ENCODE data around the gene BBOX1. TPM values are rescaled to one million over a fixed set of nuclear protein-coding genes. Genes with fewer than 3 reads are reported as not detected.

BBOX1 gene
- total and polyA plus RNA-seq, 2 of the 4 experiments (the other 2 are of a cell fraction) = not detected

- Histone ChIP-seq H2BK5ac (ENCODE audit: low read depth, low read length, poor library complexity, severe bottlenecking) (no peak overlapping the region), H3K4me1 (ENCODE audit: control insufficient read depth, insufficient read depth, low read length) (no peaks in the 10 kb centered on the region; the same call in 1 of the 2 replicates), H4K8ac (ENCODE audit: low read depth in 2 of 2, low read length in 2 of 2) (no peak overlapping the region), H3K18ac (ENCODE audit: low read depth, low read length) (no peak overlapping the region), H3K9me1 (ENCODE audit: insufficient read depth, low read length) (no peaks in the 10 kb centered on the region), H2AK9ac (replicated peaks; ENCODE audit: low read depth, low read length, poor library complexity) (no peak overlapping the region), H4K20me1 (ENCODE audit: insufficient read depth, low read length) (no peaks in the 10 kb centered on the region), H2AK5ac (ENCODE audit: low read depth, low read length) (no peak overlapping the region), H4K5ac (ENCODE audit: low read depth, low read length) (no peak overlapping the region), H3K4me2 (ENCODE audit: low read depth, low read length) (no peak overlapping the region), H3K56ac (ENCODE audit: extremely low read depth, insufficient read depth, low read length) (no peak overlapping the region), H3K27me3 (ENCODE audit: control insufficient read depth, insufficient read depth, low read length) (peaks cover 21% of the 10 kb centered on the region), H2AFZ (replicated peaks; ENCODE audit: low read length, poor library complexity) (no peak overlapping the region), H3K4ac (ENCODE audit: low read depth, low read length) (no peak overlapping the region), H3K4me3 (ENCODE audit: insufficient read depth, low read depth, low read length) (no peak overlapping the region), H2BK15ac (ENCODE audit: low read depth, low read length) (no peak overlapping the region), H2BK120ac (ENCODE audit: low read depth, low read length) (no peak overlapping the region), H3K36me3 (ENCODE audit: control insufficient read depth, insufficient read depth, low read length) (no peaks in the 10 kb centered on the region), H4K91ac (ENCODE audit: insufficient read depth, low read depth, low read length) (no peak overlapping the region), H3K9ac (ENCODE audit: low read depth, low read length) (no peak overlapping the region), H3K23ac (ENCODE audit: low read depth, low read length) (no peak overlapping the region), H3K27ac (ENCODE audit: insufficient read depth, low read length) (no peak overlapping the region), H3K9me3 (ENCODE audit: control insufficient read depth, insufficient read depth, low read length) (no peaks in the 10 kb centered on the region), H2BK20ac (ENCODE audit: low read depth, low read length) (no peak overlapping the region), H3K14ac (replicated peaks; ENCODE audit: low read depth, low read length) (no peak overlapping the region), H3K79me1 (ENCODE audit: low read depth in 1 of 2, low read length in 2 of 2) (no peaks in the 10 kb centered on the region)
- intact Hi-C loops (cut with micrococcal nuclease) (no loop called here), dilution Hi-C loops (cut with HindIII; ENCODE audit: low sequenced_read_pairs, unreplicated experiment) (loop anchor here (25.0 kb wide), 1 partner anchor 313 kb away; no protein-coding TSS in a partner anchor), in situ Hi-C loops (cut with MboI; ENCODE audit: low sequenced_read_pairs) (no loop called here)
- 69% methylated on average over 4 of the region's 9 CpGs; no CpG with 5 or more reads in 1 of the 2 experiments for WGBS, 2 experiments (ENCODE audit: extremely low coverage in 2 of 2, insufficient read length in 1 of 2)
- POLR2A ChIA-PET (ENCODE audit: unreplicated experiment) = no interaction called here
- DNase-seq (no peak), ATAC-seq (ENCODE audit: low read depth) (no peak)
- CTCF ChIA-PET = no interaction called here
- no TSS peak for BruUV-seq (replicated peaks)
- TF ChIP-seq MXI1 (IDR thresholded peaks at IDR 0.05; ENCODE audit: borderline replicate concordance, low read depth, low read length) = no peak
- TF ChIP-seq MAFK (IDR thresholded peaks at IDR 0.05; ENCODE audit: low read depth, low read length) = no peak
- TF ChIP-seq ELK1 (IDR thresholded peaks at IDR 0.05; ENCODE audit: borderline replicate concordance, low read depth, low read length) = no peak
- no peak for TF ChIP-seq SMC3 (IDR thresholded peaks at IDR 0.05; ENCODE audit: low read depth, low read length)
- no peak for TF ChIP-seq RFX5 (IDR thresholded peaks at IDR 0.05; ENCODE audit: low read depth, low read length)
- TF ChIP-seq FOS (IDR thresholded peaks at IDR 0.05; ENCODE audit: low read depth, low read length) = no peak
- TF ChIP-seq CTCF (conservative IDR thresholded peaks at IDR 0.05; ENCODE audit: low read depth, low read length) = no peak
- no peak for TF ChIP-seq MAZ (IDR thresholded peaks at IDR 0.05; ENCODE audit: borderline replicate concordance, low read depth, low read length)
Observed at GRCh38 chr11:27174672-27175210, 134.1 kb downstream of the BBOX1 start.

Measured in IMR-90 (cell line).